IMR-90 (cell line): Measurements from ENCODE around the gene PGS1. TPM values are rescaled to one million over a fixed set of nuclear protein-coding genes. Genes with fewer than 3 reads are reported as not detected.

ENCODE experiments used
- ATAC-seq: fragments of 200-7000 bp; cut with Tn5 transposase; 2 replicates; pipeline ENCODE4 v1.9.1; 2020; ENCODE audit warnings: low read depth, mild to moderate bottlenecking, moderate library complexity
- BruUV-seq: library from RNA; stranded (reverse); fragments of 400-500 nt; replicated peaks from 2 replicates; lab custom pipeline; 2021; lab: Mats Ljungman, UMichigan
- CTCF ChIA-PET: fragments of 300-600 bp; formaldehyde crosslinking; extraction: SDS; loops from one replicate; lab custom pipeline; 2021; ENCODE audit warnings: antibody characterized with exemption; lab: Yijun Ruan, JAX
- POLR2A ChIA-PET: fragments of 300-600 bp; sonication (Branson Sonifier 250); formaldehyde crosslinking; loops from one replicate; lab custom pipeline; 2022; ENCODE audit warnings: antibody characterized with exemption; ENCODE audit not compliant: unreplicated experiment; lab: Charles Lee
- DNase-seq: peaks from one replicate; pipeline ENCODE4 v3.0.0; 2013
- H2AFZ ChIP-seq: replicated peaks from 2 replicates; pipeline ENCODE3; 2013; ENCODE audit warnings: low read length, mild to moderate bottlenecking; ENCODE audit not compliant: poor library complexity
- H2AK5ac ChIP-seq: 2 replicates; pipeline ENCODE4 v1.6.1; 2013; ENCODE audit warnings: low read depth, low read length, inconsistent platforms
- H2AK9ac ChIP-seq: replicated peaks from 2 replicates; pipeline ENCODE3; 2013; ENCODE audit warnings: mild to moderate bottlenecking, low read depth, low read length, moderate library complexity; ENCODE audit not compliant: poor library complexity
- H2BK120ac ChIP-seq: 2 replicates; pipeline ENCODE4 v1.6.1; 2013; ENCODE audit warnings: low read depth, low read length, inconsistent platforms
- H2BK15ac ChIP-seq: 3 replicates; pipeline ENCODE4 v1.6.1; 2013; ENCODE audit warnings: low read depth, low read length, inconsistent platforms
- H2BK20ac ChIP-seq: 2 replicates; pipeline ENCODE4 v1.6.1; 2013; ENCODE audit warnings: low read depth, mild to moderate bottlenecking, inconsistent platforms, low read length, moderate library complexity
- H2BK5ac ChIP-seq: 2 replicates; pipeline ENCODE4 v1.6.1; 2013; ENCODE audit warnings: mild to moderate bottlenecking, low read depth, low read length, inconsistent platforms; ENCODE audit not compliant: poor library complexity, severe bottlenecking
- H3K14ac ChIP-seq: replicated peaks from 2 replicates; pipeline ENCODE4 v1.6.1; 2013; ENCODE audit warnings: low read depth, low read length, inconsistent platforms
- H3K18ac ChIP-seq: 2 replicates; pipeline ENCODE4 v1.6.1; 2013; ENCODE audit warnings: low read depth, low read length, control low read depth
- H3K23ac ChIP-seq: 2 replicates; pipeline ENCODE4 v1.6.1; 2013; ENCODE audit warnings: low read depth, low read length, inconsistent platforms
- H3K27ac ChIP-seq: 2 replicates; pipeline ENCODE4 v1.5.1; 2013; ENCODE audit warnings: mild to moderate bottlenecking, control low read depth, low read length; ENCODE audit not compliant: insufficient read depth
- H3K27me3 ChIP-seq: 2 replicates; pipeline ENCODE4 v1.6.1; 2013; ENCODE audit warnings: low read length; ENCODE audit not compliant: control insufficient read depth, insufficient read depth
- H3K36me3 ChIP-seq: 2 replicates; pipeline ENCODE4 v1.6.1; 2013; ENCODE audit warnings: low read length, mixed read lengths; ENCODE audit not compliant: control insufficient read depth, insufficient read depth
- H3K4ac ChIP-seq: 2 replicates; pipeline ENCODE4 v1.6.1; 2013; ENCODE audit warnings: low read depth, low read length, inconsistent platforms
- H3K4me1 ChIP-seq: 2 replicates; pipeline ENCODE4 v1.6.1; 2013; ENCODE audit warnings: low read length, mixed read lengths; ENCODE audit not compliant: control insufficient read depth, insufficient read depth
- H3K4me2 ChIP-seq: 2 replicates; pipeline ENCODE4 v1.6.1; 2013; ENCODE audit warnings: low read depth, mild to moderate bottlenecking, control low read depth, low read length, moderate library complexity
- H3K4me3 ChIP-seq: 2 replicates; pipeline ENCODE4 v1.5.1; 2013; ENCODE audit warnings: low read depth, mild to moderate bottlenecking, control low read depth, low read length, moderate library complexity; ENCODE audit not compliant: insufficient read depth
- H3K56ac ChIP-seq: 2 replicates; pipeline ENCODE4 v1.6.1; 2013; ENCODE audit warnings: low read length, inconsistent platforms; ENCODE audit not compliant: insufficient read depth; ENCODE audit errors: extremely low read depth
- H3K79me1 ChIP-seq, 2 experiments: 2 replicates each; pipeline ENCODE4 v1.6.1; 2013; ENCODE audit warnings: low read length in 2 of 2, inconsistent platforms in 1 of 2, low read depth in 1 of 2
- H3K9ac ChIP-seq: 2 replicates; pipeline ENCODE4 v1.6.1; 2013; ENCODE audit warnings: low read depth, low read length, control low read depth
- H3K9me1 ChIP-seq: 2 replicates; pipeline ENCODE4 v1.6.1; 2013; ENCODE audit warnings: low read length, inconsistent platforms; ENCODE audit not compliant: insufficient read depth
- H3K9me3 ChIP-seq: 2 replicates; pipeline ENCODE4 v1.6.1; 2013; ENCODE audit warnings: low read length; ENCODE audit not compliant: control insufficient read depth, insufficient read depth
- H4K20me1 ChIP-seq: 2 replicates; pipeline ENCODE4 v1.6.1; 2013; ENCODE audit warnings: low read length, inconsistent platforms; ENCODE audit not compliant: insufficient read depth
- H4K5ac ChIP-seq: 2 replicates; pipeline ENCODE4 v1.6.1; 2013; ENCODE audit warnings: mild to moderate bottlenecking, low read depth, low read length, control low read depth
- H4K8ac ChIP-seq, 2 experiments: 2 replicates each; pipeline ENCODE4 v1.6.1; 2013; ENCODE audit warnings: low read depth in 2 of 2, low read length in 2 of 2, control low read depth in 1 of 2, inconsistent platforms in 1 of 2
- H4K91ac ChIP-seq: 2 replicates; pipeline ENCODE4 v1.6.1; 2013; ENCODE audit warnings: low read depth, low read length, inconsistent platforms; ENCODE audit not compliant: insufficient read depth
- BHLHE40 ChIP-seq: fragments of 150-350 bp; IDR thresholded peaks from 2 replicates; pipeline ENCODE4 v1.6.1; 2016; ENCODE audit warnings: mild to moderate bottlenecking, low read depth, low read length
- CEBPB ChIP-seq: IDR thresholded peaks from 2 replicates; pipeline ENCODE4 v1.6.1; 2012; ENCODE audit warnings: low read depth, low read length, improper control_type of control experiment
- MAFK ChIP-seq: IDR thresholded peaks from 2 replicates; pipeline ENCODE4 v1.6.1; 2012; ENCODE audit warnings: low read depth, low read length, improper control_type of control experiment
- MAZ ChIP-seq: IDR thresholded peaks from 2 replicates; pipeline ENCODE4 v1.6.1; 2012; ENCODE audit warnings: low read depth, mild to moderate bottlenecking, low read length, improper control_type of control experiment, moderate library complexity, borderline replicate concordance
- RAD21 ChIP-seq: IDR thresholded peaks from 2 replicates; pipeline ENCODE4 v1.6.1; 2012; ENCODE audit warnings: low read length, improper control_type of control experiment
- WGBS, 2 experiments: methylation state at CpG; one replicate each; pipeline versions ENCODE4 v1.1.5 to v1.1.7; 2013; ENCODE audit warnings: missing lambda C conversion rate in 2 of 2; ENCODE audit not compliant: insufficient read length in 1 of 2; ENCODE audit errors: extremely low coverage in 2 of 2; 5-methylcytosine and 5-hydroxymethylcytosine counted together
- dilution Hi-C: fragments of 300-500 bp; cut with HindIII; formaldehyde crosslinking; loops from one replicate; pipeline ENCODE4 v1.14.3; 2018; ENCODE audit warnings: low sequenced_read_pairs; ENCODE audit not compliant: unreplicated experiment
- in situ Hi-C: fragments of 300-500 bp; cut with MboI; formaldehyde crosslinking; loops from 3 replicates; pipeline ENCODE4 v1.14.3; 2019; ENCODE audit warnings: low sequenced_read_pairs, inconsistent platforms, mixed read lengths
- intact Hi-C: fragments of 100-400 bp; cut with micrococcal nuclease; formaldehyde crosslinking; loops from 2 replicates; pipeline ENCODE4 v1.10.0; 2022
- polyA plus RNA-seq, 3 experiments: library from polyadenylated mRNA; depleted of rRNA; stranded (reverse); fragments of >200 nt; gene quantifications; 2 replicates each; pipeline ENCODE4 v1.2.3, GENCODE V29; 2012; ENCODE audit warnings: low replicate concordance in 1 of 3
- total RNA-seq: library from RNA; depleted of rRNA; stranded (reverse); fragments of >200 nt; gene quantifications from 2 replicates; pipeline ENCODE4 v1.2.3, GENCODE V29; 2012
- TF ChIP-seq, protein P1 (sequence below): conservative IDR thresholded peaks from 2 replicates; pipeline ENCODE4 v1.5.1; 2012; ENCODE audit warnings: mild to moderate bottlenecking, low read depth, low read length, improper control_type of control experiment
- TF ChIP-seq, protein P2 (sequence below): fragments of 150-350 bp; IDR thresholded peaks from 2 replicates; pipeline ENCODE4 v1.6.1; 2016; ENCODE audit warnings: low read depth, mild to moderate bottlenecking, low read length, moderate library complexity, borderline replicate concordance

Gene PGS1
- total and polyA plus RNA-seq, 2 of the 4 experiments (the other 2 are of a cell fraction) = 18.5 to 43.2 TPM

DNA sequence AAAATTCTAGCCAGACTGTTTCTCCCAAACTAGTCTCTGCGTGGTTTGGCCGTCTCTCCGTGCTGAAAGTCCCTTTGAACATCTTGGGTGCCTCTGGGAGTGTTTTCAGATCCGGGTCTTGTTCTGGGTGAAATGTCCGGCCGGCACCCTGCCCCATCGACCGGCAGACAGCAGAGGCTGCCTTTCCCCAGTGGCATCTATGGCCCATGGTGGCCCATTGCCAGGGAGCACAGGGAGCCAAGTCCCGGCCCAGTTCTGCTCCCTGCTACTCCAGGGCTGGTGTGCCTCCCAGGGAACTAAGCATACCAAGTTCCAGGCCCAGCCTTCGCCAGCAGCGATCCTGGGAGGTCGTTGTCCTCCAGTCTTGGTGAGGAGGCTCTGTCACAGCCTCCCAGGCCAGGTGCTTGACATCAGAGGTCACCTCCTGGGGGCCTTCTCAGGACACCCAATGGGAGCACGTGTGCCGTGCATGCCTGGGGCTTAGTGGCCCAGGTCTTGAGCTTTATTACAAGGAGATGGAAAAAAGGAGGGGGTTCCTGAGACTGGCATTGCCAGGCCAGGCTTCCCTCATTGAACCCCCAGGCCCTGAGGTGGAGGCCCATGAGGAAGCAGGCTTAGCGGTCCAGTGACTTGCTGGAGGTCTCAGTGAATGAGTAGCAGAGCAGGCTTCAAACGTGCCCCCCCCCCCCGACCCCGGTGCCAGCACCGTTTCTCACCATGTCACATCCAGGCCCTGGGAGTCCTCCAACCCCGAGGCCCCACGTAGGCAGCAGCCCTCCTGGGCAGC, 54.0 kb downstream of the PGS1 start (continued):
- no peak for TF ChIP-seq CEBPB

DNA sequence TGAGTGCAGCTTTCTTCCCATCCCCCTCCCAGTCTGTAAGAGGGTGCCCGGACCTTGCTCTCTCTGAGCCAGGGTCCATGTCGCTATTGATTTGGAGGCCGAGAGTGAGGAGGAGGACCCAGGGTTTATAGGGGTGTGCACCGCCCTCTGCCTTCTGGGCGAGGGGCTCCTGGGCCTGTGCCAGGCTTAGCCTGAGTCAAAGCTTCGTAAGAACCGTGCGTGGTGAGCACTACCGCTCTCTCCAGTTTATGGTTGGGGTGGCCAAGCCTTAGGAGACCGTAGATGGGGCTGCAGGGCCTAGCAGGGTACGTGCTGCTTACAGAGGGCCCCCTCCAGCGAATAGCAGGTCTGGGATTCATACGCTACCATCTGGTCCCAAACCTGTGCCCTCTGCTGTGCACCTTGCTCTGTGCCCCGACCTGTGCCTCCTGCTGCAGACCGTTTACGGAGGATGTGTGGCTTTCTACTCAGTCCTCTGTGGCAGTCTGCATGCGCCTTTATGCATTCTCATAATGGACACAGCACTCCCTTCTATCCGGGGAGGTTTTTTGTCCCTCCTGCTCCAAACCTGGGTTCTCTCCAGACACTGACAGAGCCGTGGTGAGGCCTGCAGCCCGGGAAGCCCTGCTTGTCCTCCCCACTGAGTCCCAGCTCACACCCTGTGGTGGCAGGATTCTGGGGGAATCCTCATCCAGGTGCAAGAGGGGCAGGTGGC, 54.7 kb downstream of the PGS1 start:
- no peaks in the 10 kb centered on the region for H4K20me1 ChIP-seq
- no peak overlapping the region for H2BK5ac ChIP-seq
- no peak overlapping the region for H3K4ac ChIP-seq
- no peak overlapping the region for H3K4me3 ChIP-seq
- dilution Hi-C loops = no loop called here
- no peak overlapping the region for H3K27ac ChIP-seq
- H3K4me2 ChIP-seq = no peak overlapping the region
- H2BK120ac ChIP-seq = no peak overlapping the region
- H3K4me1 ChIP-seq = peaks cover 14% of the 10 kb centered on the region; the same call in 1 of the 2 replicates
- TF ChIP-seq, protein P1, sequence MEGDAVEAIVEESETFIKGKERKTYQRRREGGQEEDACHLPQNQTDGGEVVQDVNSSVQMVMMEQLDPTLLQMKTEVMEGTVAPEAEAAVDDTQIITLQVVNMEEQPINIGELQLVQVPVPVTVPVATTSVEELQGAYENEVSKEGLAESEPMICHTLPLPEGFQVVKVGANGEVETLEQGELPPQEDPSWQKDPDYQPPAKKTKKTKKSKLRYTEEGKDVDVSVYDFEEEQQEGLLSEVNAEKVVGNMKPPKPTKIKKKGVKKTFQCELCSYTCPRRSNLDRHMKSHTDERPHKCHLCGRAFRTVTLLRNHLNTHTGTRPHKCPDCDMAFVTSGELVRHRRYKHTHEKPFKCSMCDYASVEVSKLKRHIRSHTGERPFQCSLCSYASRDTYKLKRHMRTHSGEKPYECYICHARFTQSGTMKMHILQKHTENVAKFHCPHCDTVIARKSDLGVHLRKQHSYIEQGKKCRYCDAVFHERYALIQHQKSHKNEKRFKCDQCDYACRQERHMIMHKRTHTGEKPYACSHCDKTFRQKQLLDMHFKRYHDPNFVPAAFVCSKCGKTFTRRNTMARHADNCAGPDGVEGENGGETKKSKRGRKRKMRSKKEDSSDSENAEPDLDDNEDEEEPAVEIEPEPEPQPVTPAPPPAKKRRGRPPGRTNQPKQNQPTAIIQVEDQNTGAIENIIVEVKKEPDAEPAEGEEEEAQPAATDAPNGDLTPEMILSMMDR = no peak
- TF ChIP-seq MAZ (no peak), RAD21 (no peak), BHLHE40 (no peak), MAFK (no peak)
- TF ChIP-seq, protein P2, sequence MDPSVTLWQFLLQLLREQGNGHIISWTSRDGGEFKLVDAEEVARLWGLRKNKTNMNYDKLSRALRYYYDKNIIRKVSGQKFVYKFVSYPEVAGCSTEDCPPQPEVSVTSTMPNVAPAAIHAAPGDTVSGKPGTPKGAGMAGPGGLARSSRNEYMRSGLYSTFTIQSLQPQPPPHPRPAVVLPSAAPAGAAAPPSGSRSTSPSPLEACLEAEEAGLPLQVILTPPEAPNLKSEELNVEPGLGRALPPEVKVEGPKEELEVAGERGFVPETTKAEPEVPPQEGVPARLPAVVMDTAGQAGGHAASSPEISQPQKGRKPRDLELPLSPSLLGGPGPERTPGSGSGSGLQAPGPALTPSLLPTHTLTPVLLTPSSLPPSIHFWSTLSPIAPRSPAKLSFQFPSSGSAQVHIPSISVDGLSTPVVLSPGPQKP = no peak
- DNase-seq = no peak
- no peak overlapping the region for H2AFZ ChIP-seq
- H3K79me1 ChIP-seq = no peaks in the 10 kb centered on the region
- intact Hi-C loops = no loop called here
- no peak overlapping the region for H4K91ac ChIP-seq
- no peak for ATAC-seq
- no peak overlapping the region for H3K14ac ChIP-seq
- CTCF ChIA-PET = no interaction called here
- peaks cover 3% of the 10 kb centered on the region; the same call in 1 of the 2 replicates for H3K9me1 ChIP-seq
- no peak overlapping the region for H2BK15ac ChIP-seq
- POLR2A ChIA-PET = no interaction called here
- H4K5ac ChIP-seq = no peak overlapping the region
- H3K56ac ChIP-seq = no peak overlapping the region
- no peak overlapping the region for H3K18ac ChIP-seq
- peaks cover 12% of the 10 kb centered on the region for H3K36me3 ChIP-seq
- no peak overlapping the region for H3K9ac ChIP-seq
- in situ Hi-C loops = no loop called here
- H3K23ac ChIP-seq = no peak overlapping the region
- no peak overlapping the region for H2AK5ac ChIP-seq
- no peaks in the 10 kb centered on the region for H3K27me3 ChIP-seq
- WGBS, 2 experiments = 77% methylated on average over 11 of the region's 20 CpGs; no CpG with 5 or more reads in 1 of the 2 experiments
- no peak overlapping the region for H4K8ac ChIP-seq
- H2AK9ac ChIP-seq = no peak overlapping the region
- no TSS peak for BruUV-seq
- H2BK20ac ChIP-seq = no peak overlapping the region
- H3K9me3 ChIP-seq = no peaks in the 10 kb centered on the region
